KOPT-K1 (cell line): ENCODE results near the gene BTBD16.

ENCODE experiments used
- H3K27ac ChIP-seq: fragments of 200-600 bp; sonication (generic); 2 replicates; pipeline ENCODE4 v1.5.1; 2016; ENCODE audit warnings: antibody characterized with exemption, mild to moderate bottlenecking, low read depth, low read length; ENCODE audit not compliant: poor library complexity, severe bottlenecking
- H3K36me3 ChIP-seq: fragments of 200-600 bp; sonication (generic); 2 replicates; pipeline ENCODE4 v1.5.1; 2017; ENCODE audit warnings: antibody characterized with exemption, mild to moderate bottlenecking, low read length, moderate library complexity; ENCODE audit not compliant: insufficient read depth
- H3K9me3 ChIP-seq: fragments of 200-600 bp; sonication (generic); 2 replicates; pipeline ENCODE4 v1.5.1; 2017; ENCODE audit warnings: antibody characterized with exemption, low read length, mild to moderate bottlenecking; ENCODE audit not compliant: insufficient read depth, poor library complexity, severe bottlenecking

Gene BTBD16

DNA sequence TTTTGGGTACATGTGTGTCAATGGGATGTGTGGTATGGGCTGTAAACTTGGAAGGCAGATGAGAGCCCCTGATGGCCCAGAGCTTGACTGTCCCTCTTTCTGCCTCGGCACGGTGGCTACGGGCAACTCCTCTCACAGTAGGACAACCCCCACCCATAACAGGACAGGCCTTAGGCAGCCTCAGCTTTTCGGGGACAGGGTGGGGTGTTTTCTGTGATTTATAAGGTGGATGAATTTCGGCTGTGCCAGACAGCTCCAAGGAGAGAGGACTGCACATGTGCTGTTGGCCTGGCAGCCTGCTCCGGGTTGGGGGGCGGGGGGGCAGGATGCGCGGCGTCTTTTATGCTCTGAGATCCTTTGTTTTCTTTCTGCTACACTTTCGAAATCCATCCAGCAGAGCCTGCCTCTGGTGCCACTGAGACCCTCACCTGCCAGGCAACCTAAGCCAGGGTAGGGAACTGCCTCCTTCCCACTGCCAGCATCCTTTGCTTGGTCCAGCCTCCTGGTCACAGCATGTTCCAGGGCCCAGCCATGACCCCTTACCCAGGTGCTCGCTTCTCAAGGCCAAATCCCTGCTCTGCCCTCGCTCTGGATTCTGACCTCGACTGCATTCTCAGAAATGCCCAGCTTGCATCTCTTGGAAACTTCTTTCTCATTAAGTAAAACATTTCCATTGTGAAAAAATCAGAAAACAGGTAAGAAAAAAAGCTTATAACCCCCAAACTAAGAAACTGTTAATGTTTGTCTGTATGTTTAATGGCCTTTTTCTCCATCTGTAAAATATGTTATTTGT lies 15.4 kb upstream of the BTBD16 start:
- no peaks in the 10 kb centered on the region for H3K9me3 ChIP-seq
- no peak overlapping the region for H3K27ac ChIP-seq
- no peaks in the 10 kb centered on the region for H3K36me3 ChIP-seq

DNA sequence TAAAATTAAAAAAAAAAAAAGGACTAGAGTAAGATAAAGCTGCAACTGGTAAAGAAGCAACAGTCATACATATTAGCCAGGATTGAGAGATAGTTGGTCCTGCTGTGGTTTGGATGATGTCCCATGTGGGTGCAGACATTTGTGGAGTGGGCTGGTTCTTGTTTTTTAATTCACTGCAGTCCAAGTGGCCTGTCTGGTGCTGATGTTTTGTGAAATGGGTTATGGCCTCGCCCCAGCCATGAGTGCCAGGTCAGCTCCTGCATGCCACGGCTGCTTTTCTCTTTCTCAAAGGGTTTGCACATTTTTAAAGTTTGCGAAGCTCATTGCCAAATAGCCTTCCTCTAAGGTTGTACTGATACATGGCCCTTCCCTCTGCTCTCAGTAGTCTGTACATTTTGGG lies 14.1 kb upstream of the BTBD16 start:
- peaks cover 12% of the 10 kb centered on the region for H3K9me3 ChIP-seq
- H3K27ac ChIP-seq = no peak overlapping the region
- no peaks in the 10 kb centered on the region for H3K36me3 ChIP-seq

DNA sequence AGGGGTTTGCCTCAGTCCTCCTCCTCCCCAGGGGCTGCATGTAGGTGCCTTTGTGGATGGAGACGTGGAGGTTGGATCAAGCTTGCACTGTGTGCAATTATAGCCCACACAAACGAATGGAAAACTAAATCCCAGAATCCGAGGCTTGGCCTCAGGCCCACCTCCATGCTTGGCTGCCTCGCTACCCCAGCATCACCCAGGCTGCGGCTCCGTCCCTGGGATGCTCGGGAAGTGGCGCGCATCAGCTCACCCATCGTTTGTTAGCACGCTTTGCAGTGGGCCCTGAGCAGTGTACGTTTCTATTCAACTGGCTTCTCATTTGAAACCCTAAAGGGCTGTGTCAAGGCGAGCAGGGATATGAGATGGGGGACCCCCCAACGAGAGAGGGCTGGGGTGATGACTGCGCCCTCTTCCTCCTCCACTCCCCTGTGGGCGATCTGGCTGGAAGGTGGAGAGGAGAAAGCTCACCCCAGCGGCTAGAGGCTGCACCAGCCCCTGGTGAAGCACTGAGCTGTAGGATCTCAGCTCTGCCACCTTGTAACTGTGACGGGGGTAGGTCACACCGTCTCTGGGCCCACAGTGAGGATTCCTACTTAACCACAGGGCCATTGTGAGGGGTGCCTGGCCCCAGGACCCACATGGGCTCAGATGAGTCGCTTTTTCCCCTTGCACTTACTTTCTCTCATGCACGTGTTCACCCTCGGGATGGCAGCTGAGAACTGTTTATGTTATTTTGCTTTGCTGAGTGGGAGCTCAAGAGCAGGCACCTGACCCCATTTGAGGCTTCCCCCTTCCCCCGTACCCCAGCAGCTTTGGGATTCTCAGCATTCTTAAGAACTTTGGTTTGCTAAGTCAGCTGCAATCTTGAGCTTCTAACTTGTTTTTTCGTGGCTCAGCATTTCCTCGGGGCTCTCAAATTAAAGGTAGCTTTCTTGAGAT lies 12.7 kb upstream of the BTBD16 start:
- Histone ChIP-seq H3K36me3 (no peaks in the 10 kb centered on the region), H3K27ac (no peak overlapping the region), H3K9me3 (peaks cover 13% of the 10 kb centered on the region)

DNA sequence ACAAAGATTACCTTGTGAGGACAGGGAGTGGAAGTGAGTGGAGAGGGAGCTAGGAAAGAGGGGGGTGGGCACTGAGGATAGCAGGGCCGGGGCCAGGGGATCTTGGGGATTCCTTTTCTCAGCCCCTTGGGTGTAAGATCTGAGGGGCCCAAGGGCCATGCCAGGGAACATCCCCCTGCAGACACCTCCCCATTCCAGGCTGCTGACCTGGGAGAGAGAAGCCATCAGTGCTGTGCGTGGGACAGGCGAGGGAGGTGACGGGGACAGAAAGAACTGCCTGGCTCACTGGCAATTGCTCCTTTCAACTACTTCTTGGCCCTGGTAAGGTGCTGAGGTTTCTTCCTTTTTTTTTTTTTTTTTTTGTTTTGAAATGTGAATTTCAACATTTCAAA lies 12.0 kb upstream of the BTBD16 start:
- H3K36me3 ChIP-seq = no peaks in the 10 kb centered on the region
- no peak overlapping the region for H3K27ac ChIP-seq
- H3K9me3 ChIP-seq = peaks cover 13% of the 10 kb centered on the region

DNA sequence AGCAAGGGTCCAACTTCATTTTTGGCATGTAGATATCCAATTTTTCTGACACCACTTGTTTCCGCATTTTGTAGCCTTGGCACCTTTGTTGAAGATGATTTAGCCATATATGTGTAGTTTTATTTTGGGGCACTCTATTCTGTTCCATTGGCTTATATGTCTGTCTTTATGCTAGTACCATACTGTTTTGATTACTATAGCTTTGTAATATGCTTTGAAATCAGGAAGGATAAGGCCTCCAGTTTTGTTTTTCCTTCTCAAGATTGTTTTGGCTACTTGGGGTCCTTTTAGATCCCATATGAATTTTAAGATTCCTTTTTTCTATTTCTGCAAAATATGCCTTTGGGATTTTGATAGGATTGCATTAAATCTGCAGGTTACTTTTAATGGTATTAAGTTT lies 9.5 kb upstream of the BTBD16 start:
- H3K9me3 ChIP-seq = peaks cover 13% of the 10 kb centered on the region
- no peak overlapping the region for H3K27ac ChIP-seq
- no peaks in the 10 kb centered on the region for H3K36me3 ChIP-seq

DNA sequence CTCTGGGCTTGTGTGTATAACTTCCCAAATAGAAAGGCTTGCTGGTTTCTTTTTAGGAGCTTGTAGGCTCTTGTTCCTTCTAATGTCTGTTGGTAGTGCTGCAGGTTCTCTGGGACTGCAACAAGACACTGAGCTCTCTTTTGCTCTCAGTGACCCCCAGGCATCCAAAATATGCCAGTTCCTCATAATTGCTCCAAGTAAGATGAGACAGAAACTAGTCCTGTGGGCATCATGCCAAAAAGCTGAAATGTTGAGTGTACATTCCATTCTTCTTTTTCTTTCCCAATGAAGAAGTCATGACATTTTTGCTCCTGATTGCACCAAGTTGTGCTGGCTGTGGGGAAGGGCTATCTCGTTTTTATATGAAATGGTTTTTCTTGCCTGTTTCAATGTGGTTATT lies 7.1 kb upstream of the BTBD16 start:
- no peaks in the 10 kb centered on the region for H3K36me3 ChIP-seq
- H3K9me3 ChIP-seq = peaks cover 13% of the 10 kb centered on the region
- no peak overlapping the region for H3K27ac ChIP-seq

DNA sequence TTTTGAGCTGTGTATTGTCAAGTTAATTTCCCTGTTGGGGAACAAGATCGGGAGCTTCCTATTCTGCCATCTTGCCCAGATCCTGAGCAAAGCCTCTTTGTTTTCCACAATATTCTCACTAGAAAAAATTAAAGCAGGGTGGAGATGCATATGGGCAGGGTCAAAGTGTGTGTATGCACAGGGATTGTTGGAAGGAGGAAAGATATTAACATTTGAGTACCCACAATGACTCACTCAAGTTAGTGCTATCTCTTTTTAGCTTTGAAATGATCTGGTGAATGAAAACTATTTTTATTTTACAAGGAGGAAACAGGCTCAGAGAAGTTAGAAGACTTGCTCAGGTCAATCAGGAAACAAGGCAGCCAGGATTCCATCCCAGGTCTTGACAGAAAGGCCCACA lies 6.7 kb upstream of the BTBD16 start:
- no peak overlapping the region for H3K27ac ChIP-seq

DNA sequence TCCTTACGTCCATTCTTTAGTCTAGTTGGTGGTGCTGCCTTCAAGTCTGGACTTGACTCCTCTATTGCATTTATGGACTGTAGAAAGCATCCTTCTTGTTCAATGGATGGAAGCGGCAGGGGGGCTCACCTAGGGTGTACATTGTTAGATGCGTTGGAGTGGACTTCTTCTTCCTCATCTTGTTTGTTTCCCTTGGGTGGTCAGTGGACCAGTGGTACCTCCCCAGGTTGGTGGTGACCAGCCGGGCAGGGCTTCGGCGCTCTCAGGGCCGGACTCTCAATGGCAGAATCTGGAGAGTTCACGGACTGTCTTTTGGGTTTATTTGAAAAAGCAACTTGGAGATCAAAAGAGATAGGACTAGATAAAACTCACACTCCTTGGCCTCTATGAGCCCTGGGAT lies 6.2 kb upstream of the BTBD16 start:
- Histone ChIP-seq H3K36me3 (no peaks in the 10 kb centered on the region), H3K9me3 (peaks cover 13% of the 10 kb centered on the region), H3K27ac (no peak overlapping the region)

More for the DNA sequence above, 6.7 kb upstream of the BTBD16 start:
- Histone ChIP-seq H3K9me3 (peaks cover 13% of the 10 kb centered on the region), H3K36me3 (no peaks in the 10 kb centered on the region)

DNA sequence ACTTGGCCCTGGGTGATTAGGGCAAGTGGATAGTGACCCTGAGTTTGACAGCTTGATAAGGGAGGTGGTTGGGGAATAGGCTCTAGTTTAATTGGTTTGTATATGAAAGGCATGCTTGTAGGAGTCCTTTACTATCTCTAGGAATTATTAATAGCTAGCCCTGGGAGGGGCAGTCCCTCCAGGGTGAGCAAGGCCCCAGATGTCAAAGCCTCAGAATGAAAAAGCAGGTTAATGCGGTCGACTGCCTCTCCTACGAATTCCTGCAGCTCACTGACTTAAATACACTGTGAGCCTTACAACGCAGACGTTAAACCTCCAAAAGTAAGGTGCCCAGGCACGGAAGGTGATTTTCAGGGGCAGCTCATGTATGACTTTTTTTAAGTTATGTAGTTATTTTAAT lies 5.2 kb upstream of the BTBD16 start:
- H3K36me3 ChIP-seq = no peaks in the 10 kb centered on the region
- peaks cover 12% of the 10 kb centered on the region for H3K9me3 ChIP-seq
- H3K27ac ChIP-seq = no peak overlapping the region

DNA sequence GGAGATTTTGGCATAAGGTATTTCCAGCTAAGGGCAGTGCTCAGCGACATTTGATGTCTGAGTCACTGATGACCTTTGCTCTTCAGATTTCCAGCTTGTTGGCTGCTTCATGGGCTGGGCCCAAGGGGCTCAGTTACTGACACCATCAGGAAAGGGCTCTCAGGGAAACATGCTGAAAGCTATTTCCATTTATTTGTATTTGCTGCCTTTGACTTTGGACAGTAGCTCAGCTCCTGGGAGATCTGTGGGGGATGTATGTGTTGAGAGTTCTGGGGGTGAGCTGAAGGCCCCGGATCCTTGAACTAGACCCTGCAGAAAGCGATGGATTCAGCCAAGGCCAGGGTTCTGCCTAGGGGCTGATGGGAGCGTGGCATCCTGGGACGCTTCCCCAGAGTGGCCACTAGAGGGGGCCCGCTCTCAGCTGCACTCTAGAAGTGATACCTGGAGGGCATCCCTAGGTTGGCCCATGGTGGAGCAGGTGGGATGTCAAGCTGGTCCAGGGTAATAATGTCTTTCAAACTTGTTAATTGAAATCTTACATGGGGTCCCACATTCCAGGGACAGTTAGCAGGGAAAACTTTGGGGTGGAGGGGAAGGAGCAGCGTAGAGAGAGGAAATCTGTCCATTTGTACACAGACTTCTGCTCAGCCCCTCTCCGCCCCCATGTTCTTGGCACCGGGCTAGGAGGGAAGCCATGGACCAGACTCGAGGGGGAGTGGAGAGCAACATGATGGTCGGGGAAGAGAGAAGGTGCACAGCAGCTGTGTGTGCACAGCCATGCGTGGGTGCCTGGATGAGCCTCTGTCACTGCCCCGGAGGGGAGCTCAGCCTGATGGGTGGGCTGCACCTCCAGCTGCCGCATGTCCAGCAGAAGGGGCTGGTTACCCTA lies 3.0 kb upstream of the BTBD16 start:
- H3K36me3 ChIP-seq = no peaks in the 10 kb centered on the region
- H3K9me3 ChIP-seq = no peaks in the 10 kb centered on the region
- no peak overlapping the region for H3K27ac ChIP-seq

DNA sequence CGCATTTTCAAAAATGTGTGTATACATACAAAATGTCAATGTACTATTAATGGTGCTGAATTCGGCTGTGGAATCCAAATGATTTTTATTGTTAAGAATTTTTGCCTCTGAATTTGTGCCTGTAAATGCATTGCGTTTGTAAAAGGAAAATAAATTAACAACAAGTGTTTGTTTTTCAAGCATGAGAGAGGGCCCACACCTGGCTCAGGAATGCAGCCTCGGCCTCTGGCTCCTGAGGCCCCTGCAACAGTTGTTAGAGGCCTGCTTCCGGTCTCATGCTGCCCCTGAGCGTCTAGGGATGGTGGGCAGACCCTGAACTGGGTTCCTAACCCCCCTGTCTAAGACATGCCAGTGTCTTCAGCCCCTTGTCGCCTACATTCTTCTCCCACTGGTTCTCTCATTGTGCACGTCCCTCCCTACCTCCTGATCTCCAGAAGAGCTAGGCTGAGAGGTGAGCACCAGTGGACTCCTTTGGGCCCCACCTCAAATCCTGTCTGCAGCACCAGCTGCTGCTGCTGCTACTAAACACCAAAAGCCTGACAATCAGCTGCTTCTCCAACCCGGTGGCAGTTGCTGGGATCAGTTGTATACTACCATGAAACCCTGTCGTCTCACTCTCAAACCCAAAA lies 1.9 kb upstream of the BTBD16 start:
- H3K27ac ChIP-seq = no peak overlapping the region
- H3K36me3 ChIP-seq = no peaks in the 10 kb centered on the region
- no peaks in the 10 kb centered on the region for H3K9me3 ChIP-seq

DNA sequence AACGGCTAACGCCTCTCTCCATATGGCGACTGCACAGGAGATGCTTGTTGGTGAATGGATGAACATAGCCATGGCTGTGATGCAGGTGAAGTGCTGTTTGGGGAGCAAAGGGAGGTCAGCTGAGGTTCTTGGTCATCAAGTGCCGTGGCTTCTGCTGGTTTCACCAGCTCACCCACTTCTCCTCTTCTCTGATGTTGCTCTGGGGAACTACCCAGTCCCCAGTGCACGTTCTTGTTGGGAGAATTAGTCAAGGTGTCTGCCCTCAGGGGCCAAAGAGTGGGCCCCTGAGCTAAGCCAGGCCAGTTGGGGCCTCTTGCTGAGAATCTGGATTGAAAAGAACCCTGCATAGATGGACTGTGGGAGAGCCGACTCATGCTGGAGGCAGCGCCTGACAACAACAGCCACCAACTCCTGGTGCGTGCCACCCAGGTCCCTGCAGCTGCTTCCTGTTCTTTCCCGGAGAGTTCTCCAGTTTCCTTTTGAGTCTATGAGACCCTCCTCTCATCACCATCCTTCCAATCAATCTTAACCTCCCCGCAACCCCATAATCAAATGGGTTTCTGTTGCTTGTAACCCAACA lies 3.0 kb downstream of the BTBD16 start:
- Histone ChIP-seq H3K9me3 (no peaks in the 10 kb centered on the region), H3K36me3 (no peaks in the 10 kb centered on the region), H3K27ac (no peak overlapping the region)

DNA sequence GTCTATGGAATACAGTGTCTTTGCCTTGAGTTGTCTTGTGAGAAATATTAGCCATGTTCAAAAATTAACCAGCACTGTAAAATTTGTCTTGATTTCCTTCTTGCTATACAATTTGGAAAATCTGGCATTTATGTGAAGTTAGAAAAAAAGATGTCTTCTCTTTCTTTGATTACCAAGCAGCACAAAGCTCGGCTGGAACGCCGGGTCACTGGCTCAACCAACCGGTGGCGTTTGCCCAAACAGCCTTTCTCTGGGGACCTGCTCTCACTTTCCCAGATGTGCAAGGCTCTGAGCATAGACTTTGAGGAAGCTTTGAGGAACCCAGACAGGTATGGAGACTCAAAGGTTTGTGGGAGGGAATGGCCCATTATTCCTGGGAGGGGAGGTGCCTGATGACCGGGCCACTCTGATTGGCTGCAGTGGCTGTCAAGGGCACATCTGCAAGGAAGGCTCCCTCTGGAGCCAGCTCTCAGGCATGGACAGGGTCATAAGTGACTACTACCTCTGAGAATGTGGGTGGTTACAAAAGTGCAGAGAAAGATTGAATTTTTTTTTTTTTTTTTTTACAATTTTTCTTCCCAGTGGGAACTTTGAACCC lies 5.6 kb downstream of the BTBD16 start:
- no peak overlapping the region for H3K27ac ChIP-seq
- H3K36me3 ChIP-seq = no peaks in the 10 kb centered on the region
- no peaks in the 10 kb centered on the region for H3K9me3 ChIP-seq
